ENCODE measurements around the gene KIF12. TPM values are rescaled to one million over a fixed set of nuclear protein-coding genes. Genes with fewer than 3 reads are reported as not detected.
A peak's percentile ranks its signal among the peaks of the same experiment; 100 is the strongest.

Gene KIF12
- total and polyA plus RNA-seq, 2 of the 8 experiments (the other 6 are each of a cell fraction or from before 2014, with no cell fraction given) = 2.9 to 3.9 TPM

GRCh38 chr9:114069476-114070187 lies 29.5 kb downstream of the KIF12 start:
- Histone ChIP-seq H2BK120ac (replicated peaks; ENCODE audit: low read depth, low read length) (no peak overlapping the region), H3K4me1 (replicated peaks in 1 of 4; ENCODE audit: control insufficient read depth in 3 of 4, insufficient read depth in 4 of 4, low read length in 3 of 4) (no peaks in the 10 kb centered on the region), H2BK12ac (ENCODE audit: low read depth, low read length) (0 out of 2 replicates have a peak overlapping the region, but pooled peaks have one; percentile 27), H3K79me1 (ENCODE audit: low read depth, low read length) (no peaks in the 10 kb centered on the region), H3K56ac (replicated peaks; ENCODE audit: insufficient read length, low read depth, low read length) (no peak overlapping the region), H3K4me3 (ENCODE audit: extremely low read depth in 1 of 4, insufficient read depth in 2 of 4, low read depth in 3 of 4, low read length in 4 of 4) (no peak overlapping the region), H2BK5ac (ENCODE audit: low read depth, low read length) (no peak overlapping the region), H4K8ac (ENCODE audit: extremely low read depth, insufficient read depth, low read length) (no peak overlapping the region), H2AFZ (ENCODE audit: low read length) (no peak overlapping the region), H3K36me3 (ENCODE audit: control insufficient read depth in 2 of 4, insufficient read depth in 4 of 4, low read length in 3 of 4) (no peaks in the 10 kb centered on the region), H3K27me3 (replicated peaks in 1 of 4; ENCODE audit: control insufficient read depth in 3 of 4, extremely low read depth in 1 of 4, insufficient read depth in 3 of 4, low read length in 3 of 4) (no peaks in the 10 kb centered on the region), H3K14ac (ENCODE audit: insufficient read length) (no peak overlapping the region), H3K4me2 (ENCODE audit: insufficient read depth in 1 of 2, low read depth in 2 of 2, low read length in 2 of 2) (no peak overlapping the region), H3K4ac (replicated peaks; ENCODE audit: insufficient read length, low read depth, low read length) (no peak overlapping the region), H4K91ac (replicated peaks; ENCODE audit: insufficient read length, low read length) (no peak overlapping the region), H3K23ac (ENCODE audit: insufficient read length) (no peak overlapping the region), H3K9ac (replicated peaks in 1 of 4; ENCODE audit: extremely low read depth in 1 of 4, low read depth in 3 of 4, low read length in 3 of 4) (no peak overlapping the region), H2BK20ac (ENCODE audit: low read length) (no peak overlapping the region), H2BK15ac (ENCODE audit: low read length) (no peak overlapping the region), H3K18ac (ENCODE audit: extremely low read depth, low read length) (no peak overlapping the region), H3K79me2 (ENCODE audit: control insufficient read depth in 1 of 2, insufficient read depth in 2 of 2, low read length in 2 of 2) (no peaks in the 10 kb centered on the region), H3K23me2 (ENCODE audit: low read depth, low read length) (no peaks in the 10 kb centered on the region; the same call in 1 of the 2 replicates), H4K5ac (ENCODE audit: insufficient read length, low read depth, low read length) (no peak overlapping the region), H3K27ac (ENCODE audit: low read depth, low read length) (no peak overlapping the region), H4K20me1 (replicated peaks in 1 of 2; ENCODE audit: control insufficient read depth in 1 of 2, insufficient read depth in 2 of 2, low read length in 2 of 2) (no peaks in the 10 kb centered on the region), H3K9me3 (ENCODE audit: insufficient read depth in 2 of 2, low read depth in 1 of 2, low read length in 1 of 2) (no peaks in the 10 kb centered on the region), H2AK5ac (ENCODE audit: low read depth, low read length) (no peak overlapping the region)
- WGBS, 2 experiments (ENCODE audit: extremely low coverage in 1 of 2, insufficient coverage in 1 of 2, insufficient read length in 1 of 2, insufficient replicate concordance in 2 of 2, low coverage in 1 of 2, low lambda C conversion rate in 2 of 2, missing lambda C conversion rate in 1 of 2) = 85% methylated on average over 6 of the region's 9 CpGs; no CpG with 5 or more reads in 1 of the 2 experiments
- FAIRE-seq = no peak
- no peak for TF ChIP-seq TCF12 (IDR thresholded peaks at IDR 0.05; ENCODE audit: low read depth, low read length)
- no peak for TF ChIP-seq SP1 (IDR thresholded peaks at IDR 0.05; ENCODE audit: low read depth, low read length)
- no peak for TF ChIP-seq CREB1 (IDR thresholded peaks at IDR 0.05)
- no peak for TF ChIP-seq BRCA1 (IDR thresholded peaks at IDR 0.05; ENCODE audit: low read depth, low read length)
- no peak for TF ChIP-seq MAFK (IDR thresholded peaks at IDR 0.05; ENCODE audit: low read depth, low read length)
- TF ChIP-seq, protein P1, sequence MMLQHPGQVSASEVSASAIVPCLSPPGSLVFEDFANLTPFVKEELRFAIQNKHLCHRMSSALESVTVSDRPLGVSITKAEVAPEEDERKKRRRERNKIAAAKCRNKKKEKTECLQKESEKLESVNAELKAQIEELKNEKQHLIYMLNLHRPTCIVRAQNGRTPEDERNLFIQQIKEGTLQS (IDR thresholded peaks at IDR 0.05; ENCODE audit: insufficient read depth, low read depth, low read length) = no peak
- no peak for TF ChIP-seq CHD1 (IDR thresholded peaks at IDR 0.05; ENCODE audit: low read depth, low read length)
- TF ChIP-seq, protein P2, sequence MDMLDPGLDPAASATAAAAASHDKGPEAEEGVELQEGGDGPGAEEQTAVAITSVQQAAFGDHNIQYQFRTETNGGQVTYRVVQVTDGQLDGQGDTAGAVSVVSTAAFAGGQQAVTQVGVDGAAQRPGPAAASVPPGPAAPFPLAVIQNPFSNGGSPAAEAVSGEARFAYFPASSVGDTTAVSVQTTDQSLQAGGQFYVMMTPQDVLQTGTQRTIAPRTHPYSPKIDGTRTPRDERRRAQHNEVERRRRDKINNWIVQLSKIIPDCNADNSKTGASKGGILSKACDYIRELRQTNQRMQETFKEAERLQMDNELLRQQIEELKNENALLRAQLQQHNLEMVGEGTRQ (IDR thresholded peaks at IDR 0.05; ENCODE audit: low read length) = no peak
- POLR2A ChIA-PET (ENCODE audit: partially characterized antibody) = no interaction called here
- CTCF ChIA-PET (ENCODE audit: partially characterized antibody) = interaction anchor here (1.1 kb wide), 1 partner anchor 332 kb away, joined by 3 read pairs; no protein-coding TSS in a partner anchor
- no peak for DNase-seq (ENCODE audit: low read depth in 1 of 2, low spot score in 2 of 2)

Data from H1 (cell line).